Neural progenitor cell (in vitro differentiated cells): ENCODE results near the gene AUTS2. TPM values are rescaled to one million over a fixed set of nuclear protein-coding genes. Genes with fewer than 3 reads are reported as not detected.
A peak's percentile ranks its signal among the peaks of the same experiment; 100 is the strongest.

Experiments
- DNase-seq: peaks from one replicate; pipeline ENCODE4 v3.0.0-alpha.2; 2016; ENCODE audit warnings: low spot score
- H2AFZ ChIP-seq: fragments of 200-600 bp; sonication (generic); replicated peaks from 2 replicates; pipeline ENCODE4 v1.6.1; 2016; ENCODE audit warnings: antibody characterized with exemption
- H3F3A ChIP-seq: fragments of 200-600 bp; sonication (generic); 2 replicates; pipeline ENCODE4 v1.6.1; 2016; ENCODE audit warnings: antibody characterized with exemption, low read depth
- H3K27ac ChIP-seq: fragments of 200-600 bp; sonication (generic); 2 replicates; pipeline ENCODE4 v1.5.1; 2016; ENCODE audit warnings: mild to moderate bottlenecking
- H3K27me3 ChIP-seq: fragments of 200-600 bp; sonication (generic); 2 replicates; pipeline ENCODE4 v1.6.1; 2016; ENCODE audit warnings: mild to moderate bottlenecking, moderate library complexity
- H3K36me3 ChIP-seq: fragments of 200-600 bp; sonication (generic); 2 replicates; pipeline ENCODE4 v1.5.1; 2016
- H3K4me1 ChIP-seq: fragments of 200-600 bp; sonication (generic); 2 replicates; pipeline ENCODE4 v1.6.1; 2016; ENCODE audit warnings: mixed run types
- H3K4me2 ChIP-seq: fragments of 200-600 bp; sonication (generic); 2 replicates; pipeline ENCODE4 v1.6.1; 2016
- H3K4me3 ChIP-seq: fragments of 200-600 bp; sonication (generic); 2 replicates; pipeline ENCODE4 v1.5.1; 2016
- H3K79me2 ChIP-seq: fragments of 200-600 bp; sonication (generic); 2 replicates; pipeline ENCODE4 v1.6.1; 2016; ENCODE audit warnings: low read depth
- H3K9ac ChIP-seq: fragments of 200-600 bp; sonication (generic); 2 replicates; pipeline ENCODE4 v1.6.1; 2016
- H3K9me3 ChIP-seq: fragments of 200-600 bp; sonication (generic); 2 replicates; pipeline ENCODE4 v1.5.1; 2016; ENCODE audit warnings: low read depth
- H4K20me1 ChIP-seq: fragments of 200-600 bp; sonication (generic); 2 replicates; pipeline ENCODE4 v1.6.1; 2016; ENCODE audit warnings: low read depth
- H3K27ac Mint-ChIP-seq: 3 replicates; pipeline ENCODE4 v1.8.0; 2021; ENCODE audit warnings: mixed read lengths
- H3K27me3 Mint-ChIP-seq: 2 replicates; pipeline ENCODE4 v1.8.0; 2022; ENCODE audit warnings: low read depth, mild to moderate bottlenecking, inconsistent platforms, moderate library complexity, mixed read lengths; ENCODE audit not compliant: insufficient read depth
- H3K36me3 Mint-ChIP-seq: 3 replicates; pipeline ENCODE4 v1.8.0; 2021; ENCODE audit warnings: mixed read lengths
- H3K4me1 Mint-ChIP-seq: 3 replicates; pipeline ENCODE4 v1.8.0; 2021; ENCODE audit warnings: mixed read lengths
- H3K4me3 Mint-ChIP-seq: 3 replicates; pipeline ENCODE4 v1.8.0; 2021; ENCODE audit warnings: mild to moderate bottlenecking, moderate library complexity, mixed read lengths
- H3K9me3 Mint-ChIP-seq: 3 replicates; pipeline ENCODE4 v1.8.0; 2020; ENCODE audit warnings: mixed read lengths
- EZH2 ChIP-seq: fragments of 200-600 bp; sonication (generic); IDR thresholded peaks from 2 replicates; pipeline ENCODE4 v1.6.1; 2017; ENCODE audit warnings: antibody characterized with exemption, mild to moderate bottlenecking, moderate library complexity
- EZH2phosphoT487 ChIP-seq: fragments of 200-600 bp; sonication (generic); IDR thresholded peaks from 2 replicates; pipeline ENCODE4 v1.6.1; 2017; ENCODE audit warnings: antibody characterized with exemption
- total RNA-seq: library from RNA; depleted of rRNA; stranded (reverse); fragments of >200 nt; gene quantifications from 2 replicates; pipeline ENCODE4 v1.2.3, GENCODE V29; 2015; ENCODE audit warnings: low replicate concordance
- TF ChIP-seq, protein P1 (sequence below): fragments of 200-600 bp; sonication (generic); IDR thresholded peaks from 2 replicates; pipeline ENCODE4 v1.5.1; 2017; ENCODE audit warnings: antibody characterized with exemption, mild to moderate bottlenecking

The AUTS2 gene
- total RNA-seq, 1 donor from 2014 or later: 50.0 TPM

DNA sequence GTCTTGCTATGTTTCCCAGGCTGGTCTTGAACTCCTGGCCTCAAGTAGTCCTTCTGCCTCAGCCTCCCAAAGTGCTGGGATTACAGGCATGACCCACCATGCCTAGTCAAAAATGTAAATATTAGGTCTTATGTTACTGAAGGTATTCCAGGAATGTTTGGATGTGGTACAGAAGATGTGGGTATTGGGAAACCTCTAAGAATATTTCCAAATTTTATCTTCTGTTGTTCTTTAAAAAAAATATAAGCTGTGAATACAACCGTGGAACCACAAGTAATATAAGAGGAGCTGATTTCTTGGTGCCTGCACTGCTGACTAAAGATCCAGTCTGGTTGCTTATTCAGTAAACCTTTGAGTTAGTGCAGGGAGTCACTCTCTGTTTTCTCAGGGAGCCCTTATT, 178.3 kb downstream of the AUTS2 start:
- Histone ChIP-seq H3K4me3 (no peak overlapping the region), H3K79me2 (no peaks in the 10 kb centered on the region), H3K4me1 (peaks cover 16% of the 10 kb centered on the region), H3K4me2 (no peak overlapping the region), H2AFZ (no peak overlapping the region), H3K27ac (no peak overlapping the region), H3K27me3 (no peaks in the 10 kb centered on the region), H3K36me3 (no peaks in the 10 kb centered on the region), H3F3A (no peaks in the 10 kb centered on the region), H3K9ac (no peak overlapping the region), H4K20me1 (peaks cover 28% of the 10 kb centered on the region), H3K9me3 (no peaks in the 10 kb centered on the region)
- Mint-ChIP-seq H3K27ac (no peak overlapping the region), H3K9me3 (no peaks in the 10 kb centered on the region), H3K4me1 (peaks cover 43% of the 10 kb centered on the region), H3K4me3 (no peak overlapping the region), H3K36me3 (no peaks in the 10 kb centered on the region), H3K27me3 (peaks cover 3% of the 10 kb centered on the region)
- TF ChIP-seq, protein P1, sequence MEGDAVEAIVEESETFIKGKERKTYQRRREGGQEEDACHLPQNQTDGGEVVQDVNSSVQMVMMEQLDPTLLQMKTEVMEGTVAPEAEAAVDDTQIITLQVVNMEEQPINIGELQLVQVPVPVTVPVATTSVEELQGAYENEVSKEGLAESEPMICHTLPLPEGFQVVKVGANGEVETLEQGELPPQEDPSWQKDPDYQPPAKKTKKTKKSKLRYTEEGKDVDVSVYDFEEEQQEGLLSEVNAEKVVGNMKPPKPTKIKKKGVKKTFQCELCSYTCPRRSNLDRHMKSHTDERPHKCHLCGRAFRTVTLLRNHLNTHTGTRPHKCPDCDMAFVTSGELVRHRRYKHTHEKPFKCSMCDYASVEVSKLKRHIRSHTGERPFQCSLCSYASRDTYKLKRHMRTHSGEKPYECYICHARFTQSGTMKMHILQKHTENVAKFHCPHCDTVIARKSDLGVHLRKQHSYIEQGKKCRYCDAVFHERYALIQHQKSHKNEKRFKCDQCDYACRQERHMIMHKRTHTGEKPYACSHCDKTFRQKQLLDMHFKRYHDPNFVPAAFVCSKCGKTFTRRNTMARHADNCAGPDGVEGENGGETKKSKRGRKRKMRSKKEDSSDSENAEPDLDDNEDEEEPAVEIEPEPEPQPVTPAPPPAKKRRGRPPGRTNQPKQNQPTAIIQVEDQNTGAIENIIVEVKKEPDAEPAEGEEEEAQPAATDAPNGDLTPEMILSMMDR: no peak
- TF ChIP-seq EZH2: no peak
- DNase-seq: no peak

DNA sequence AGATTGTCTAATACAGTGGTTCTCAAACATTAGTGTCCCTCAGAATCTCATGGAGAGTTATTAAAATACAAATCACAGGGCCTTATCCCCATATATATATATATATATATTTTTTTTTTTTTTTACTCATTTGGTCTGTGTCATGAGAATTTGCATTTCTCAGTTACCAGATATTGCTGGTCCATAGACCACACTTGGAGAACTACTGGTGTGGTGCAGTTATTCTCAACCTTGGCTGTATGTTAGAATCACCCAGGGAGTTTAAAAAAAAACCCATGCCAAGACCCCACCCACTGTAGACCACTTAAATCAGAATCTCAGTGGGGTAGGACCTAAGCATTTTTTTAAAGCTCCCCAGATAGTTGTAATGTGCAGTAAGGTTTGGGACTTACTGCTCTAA, 179.9 kb downstream of the AUTS2 start:
- H3K4me1 ChIP-seq: peaks cover 16% of the 10 kb centered on the region
- Mint-ChIP-seq H3K4me3 (no peak overlapping the region), H3K36me3 (no peaks in the 10 kb centered on the region), H3K27me3 (peaks cover 3% of the 10 kb centered on the region), H3K4me1 (peaks cover 46% of the 10 kb centered on the region), H3K9me3 (no peaks in the 10 kb centered on the region), H3K27ac (no peak overlapping the region)
- no peaks in the 10 kb centered on the region for H3K9me3 ChIP-seq
- TF ChIP-seq, protein P1: no peak
- TF ChIP-seq EZH2phosphoT487 (no peak), EZH2 (no peak)
- no peak overlapping the region for H2AFZ ChIP-seq
- no peaks in the 10 kb centered on the region for H3K27me3 ChIP-seq
- H3F3A ChIP-seq: no peaks in the 10 kb centered on the region
- DNase-seq: no peak
- peaks cover 35% of the 10 kb centered on the region for H4K20me1 ChIP-seq
- no peak overlapping the region for H3K4me2 ChIP-seq
- no peaks in the 10 kb centered on the region for H3K36me3 ChIP-seq
- no peak overlapping the region for H3K4me3 ChIP-seq
- no peak overlapping the region for H3K9ac ChIP-seq
- H3K27ac ChIP-seq: no peak overlapping the region
- H3K79me2 ChIP-seq: no peaks in the 10 kb centered on the region

DNA sequence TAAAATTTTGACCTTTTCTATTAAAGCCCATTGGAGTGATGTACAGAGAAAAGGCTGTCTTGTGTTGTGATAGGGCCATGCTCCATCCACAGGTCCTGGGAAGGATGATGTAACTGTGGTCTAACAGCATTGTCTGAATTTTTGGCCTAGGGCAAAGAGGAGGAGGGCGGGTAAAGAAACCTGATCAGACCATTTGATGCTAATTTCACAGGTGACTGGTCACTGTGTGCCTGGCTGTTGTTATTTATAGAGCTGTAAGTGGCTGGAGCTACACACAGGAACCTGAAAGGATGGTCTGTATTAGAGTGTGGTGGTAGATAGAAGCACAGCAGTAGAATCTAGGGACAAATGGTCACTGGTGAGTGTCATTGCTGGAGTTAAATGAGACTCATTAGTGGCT, 182.1 kb downstream of the AUTS2 start:
- no peaks in the 10 kb centered on the region for H3F3A ChIP-seq
- peaks cover 2% of the 10 kb centered on the region for H3K9me3 Mint-ChIP-seq

More for the DNA sequence above, 182.1 kb downstream of the AUTS2 start:
- H3K9ac ChIP-seq: no peak overlapping the region
- H2AFZ ChIP-seq: no peak overlapping the region
- no peaks in the 10 kb centered on the region for H3K9me3 ChIP-seq
- H3K4me2 ChIP-seq: no peak overlapping the region
- no peaks in the 10 kb centered on the region for H3K79me2 ChIP-seq
- peak; percentile 35 for DNase-seq
- Mint-ChIP-seq H3K27ac (no peak overlapping the region), H3K4me1 (peaks cover 35% of the 10 kb centered on the region), H3K27me3 (no peaks in the 10 kb centered on the region), H3K36me3 (no peaks in the 10 kb centered on the region), H3K4me3 (no peak overlapping the region)
- H3K36me3 ChIP-seq: no peaks in the 10 kb centered on the region
- H3K4me1 ChIP-seq: peaks cover 16% of the 10 kb centered on the region
- no peak for TF ChIP-seq EZH2phosphoT487
- no peak for TF ChIP-seq EZH2
- TF ChIP-seq, protein P1: no peak
- no peaks in the 10 kb centered on the region for H3K27me3 ChIP-seq
- peaks cover 28% of the 10 kb centered on the region for H4K20me1 ChIP-seq
- no peak overlapping the region for H3K27ac ChIP-seq
- H3K4me3 ChIP-seq: no peak overlapping the region
